GM12874 (cell line): Measurements from ENCODE around the gene POLE.

Experiments used
- CTCF ChIP-seq: IDR thresholded peaks from 2 replicates; pipeline ENCODE4 v1.5.1; 2011; ENCODE audit warnings: low read depth, mild to moderate bottlenecking, control low read depth, low read length, moderate library complexity; ENCODE audit not compliant: insufficient read depth

POLE gene

GRCh38 chr12:132664206-132665148 is 22.7 kb downstream of the POLE start:
- TF ChIP-seq CTCF: no peak

DNA sequence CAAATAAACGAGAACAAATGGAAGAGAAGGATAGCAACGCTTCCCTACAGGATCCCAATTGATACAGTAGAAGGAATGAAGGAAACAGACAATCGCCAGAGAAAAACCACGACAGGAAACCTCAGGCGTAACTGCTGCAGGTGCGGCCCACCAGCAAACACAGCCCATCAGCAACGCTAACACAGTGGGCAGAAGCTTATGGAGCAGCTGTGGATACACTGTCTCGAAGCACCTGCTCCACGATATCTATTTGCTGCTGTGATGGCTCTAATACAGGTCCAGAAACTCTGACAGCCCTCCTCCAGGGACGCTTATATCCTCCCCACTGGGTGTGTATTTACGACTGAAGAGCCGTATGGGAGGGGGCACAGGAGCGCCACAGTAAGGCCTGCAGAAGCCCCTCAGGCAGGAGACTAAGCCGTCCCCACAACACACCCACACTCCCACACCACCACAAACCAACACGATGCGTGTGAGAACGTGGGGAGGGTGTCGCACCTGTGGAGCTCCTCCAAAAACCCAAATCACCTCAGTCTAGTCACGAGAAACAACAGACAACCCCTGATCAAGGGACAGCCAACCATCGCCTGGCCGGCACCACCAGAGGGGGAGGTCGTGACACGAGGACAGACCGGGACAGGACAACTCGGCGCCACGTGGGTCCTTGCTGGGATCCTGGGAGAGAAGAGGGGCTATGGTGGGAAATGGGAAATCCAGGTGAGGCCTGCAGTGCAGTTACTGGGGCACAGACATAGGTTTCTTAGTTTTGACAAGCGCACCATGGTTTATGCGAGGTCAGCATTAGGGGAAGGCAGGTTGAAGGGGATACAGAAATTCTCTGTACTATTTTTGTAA is 24.0 kb downstream of the POLE start:
- TF ChIP-seq CTCF: no peak

- no peak for TF ChIP-seq CTCF
These were observed 25.2 kb downstream of the POLE start for GRCh38 chr12:132661972-132662371.

DNA sequence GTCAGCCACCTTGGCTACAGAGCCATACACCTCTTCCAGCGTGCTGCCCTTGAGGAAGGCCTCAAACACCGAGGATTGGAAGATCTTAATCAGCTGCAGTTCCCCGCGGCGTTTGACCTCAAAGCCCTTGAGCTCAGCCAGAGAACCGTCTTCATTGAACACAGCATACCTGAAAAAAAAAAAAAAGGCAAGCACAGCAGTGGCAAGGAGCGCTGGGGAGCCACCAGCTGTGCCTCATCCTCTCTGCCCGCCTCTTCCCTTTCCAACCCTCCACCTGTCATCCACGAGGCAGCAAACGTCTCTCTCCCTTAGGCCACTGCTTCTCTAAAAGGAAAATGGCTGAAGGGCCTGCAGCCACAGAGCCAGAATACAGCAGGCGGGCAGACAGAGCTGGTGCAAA is 26.1 kb downstream of the POLE start:
- TF ChIP-seq CTCF: no peak

DNA sequence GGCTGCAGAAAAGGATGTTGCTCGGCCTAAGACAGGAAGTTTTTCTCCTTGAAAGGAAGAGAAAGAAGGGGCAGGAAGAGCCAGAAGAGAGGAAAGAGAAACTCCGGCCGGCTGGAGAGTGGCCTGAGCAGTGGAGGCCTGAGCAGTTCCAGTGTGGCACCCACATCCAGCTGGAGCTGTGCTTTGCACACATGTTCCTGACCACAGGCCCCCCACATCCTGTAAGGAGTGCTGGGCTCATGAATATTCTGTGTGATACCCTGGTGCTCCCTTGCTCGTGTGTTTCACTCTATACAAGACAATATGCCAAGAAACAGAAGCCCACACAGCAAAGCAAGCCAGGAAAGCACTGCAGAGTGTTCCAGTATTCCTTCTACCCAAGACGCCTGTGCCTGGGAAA is 27.1 kb downstream of the POLE start:
- TF ChIP-seq CTCF: no peak

DNA sequence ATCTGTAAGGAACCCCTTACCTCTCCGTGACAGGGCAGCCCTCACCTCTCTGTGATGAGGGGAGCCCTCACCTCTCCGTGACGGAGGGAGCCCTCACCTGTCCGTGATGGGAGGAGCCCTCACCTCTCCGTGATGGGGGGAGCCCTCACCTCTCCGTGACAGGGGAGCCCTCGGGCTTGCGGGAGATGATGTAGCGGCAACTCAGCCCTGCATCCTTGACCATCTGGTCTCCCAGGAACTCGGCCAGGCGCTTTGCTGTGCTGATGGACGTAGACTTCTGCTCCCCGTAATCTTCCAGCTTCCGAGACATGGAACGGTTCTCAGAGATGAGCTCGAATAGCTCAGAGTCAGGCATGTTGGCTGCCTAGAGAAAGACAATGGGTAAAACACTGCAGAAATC is 28.0 kb downstream of the POLE start:
- TF ChIP-seq CTCF: no peak

GRCh38 chr12:132658149-132658894 is 28.8 kb downstream of the POLE start:
- no peak for TF ChIP-seq CTCF
